Stimulated activated naive CD8-positive, alpha-beta T cell treated with anti-CD3 and anti-CD28 coated beads, Interleukin-15, Interleukin-2, amounts not matched to agents 100 U/mL and 50 U/mL, for 24 hours (primary cell): ENCODE data around the gene CCDC197.

ENCODE experiments used
- ATAC-seq: fragments of 150-1000 bp; cut with Tn5 transposase; one replicate; pipeline ENCODE4 v1.10.0; 2021
- DNase-seq: peaks from one replicate; pipeline ENCODE4 v3.0.0; 2021

CCDC197 gene

GRCh38 chr14:94043756-94044475 is 46.8 kb downstream of the CCDC197 start:
- DNase-seq (no peak), ATAC-seq (no peak)

- ATAC-seq (no peak), DNase-seq (no peak)
Measured at GRCh38 chr14:94044476-94045091, 47.5 kb downstream of the CCDC197 start.

- no peak for ATAC-seq
- no peak for DNase-seq
Measured at GRCh38 chr14:94045101-94045500, 48.0 kb downstream of the CCDC197 start.

GRCh38 chr14:94045563-94046345 is 48.7 kb downstream of the CCDC197 start:
- DNase-seq = no peak
- ATAC-seq = no peak

- ATAC-seq (no peak), DNase-seq (no peak)
Measured at GRCh38 chr14:94046696-94047250, 49.7 kb downstream of the CCDC197 start.

GRCh38 chr14:94047581-94047980 is 50.5 kb downstream of the CCDC197 start:
- DNase-seq = no peak
- ATAC-seq = no peak

- ATAC-seq = no peak
- peak; percentile 1 for DNase-seq
Measured at GRCh38 chr14:94048691-94049624, 51.9 kb downstream of the CCDC197 start.

GRCh38 chr14:94049625-94050023 is 52.5 kb downstream of the CCDC197 start:
- ATAC-seq (no peak), DNase-seq (no peak)

GRCh38 chr14:94050231-94050880 is 53.3 kb downstream of the CCDC197 start:
- ATAC-seq (no peak), DNase-seq (peak; percentile 1)

GRCh38 chr14:94051115-94051514 is 54.0 kb downstream of the CCDC197 start:
- ATAC-seq = no peak
- peak; percentile 3 for DNase-seq

- ATAC-seq (no peak), DNase-seq (peak; percentile 1)
Measured at GRCh38 chr14:94051779-94052178, 54.7 kb downstream of the CCDC197 start.

GRCh38 chr14:94052199-94052598 is 55.1 kb downstream of the CCDC197 start:
- DNase-seq (no peak), ATAC-seq (no peak)

- ATAC-seq = no peak
- no peak for DNase-seq
Measured at GRCh38 chr14:94052662-94053061, 55.6 kb downstream of the CCDC197 start.

GRCh38 chr14:94054401-94054800 is 57.3 kb downstream of the CCDC197 start:
- DNase-seq = no peak
- no peak for ATAC-seq

GRCh38 chr14:94054936-94055335 is 57.8 kb downstream of the CCDC197 start:
- ATAC-seq (no peak), DNase-seq (peak; percentile 0)

- DNase-seq (no peak), ATAC-seq (peak; percentile 60)
Measured at GRCh38 chr14:94056579-94057308, 59.6 kb downstream of the CCDC197 start.

GRCh38 chr14:94058128-94058673 is 61.1 kb downstream of the CCDC197 start:
- ATAC-seq = no peak
- no peak for DNase-seq
